HK-2 (cell line): ENCODE data around the gene RAB9A.
A peak's percentile ranks its signal among the peaks of the same experiment; 100 is the strongest.
"Not testable (repeated sequence)": the region's sequence is repeated elsewhere in the genome, so short reads cannot be mapped to it uniquely, and the experiment has no call there.

Experiments
- DNase-seq: peaks from one replicate; pipeline ENCODE4 v3.0.0-alpha.2; 2018; ENCODE audit not compliant: unreplicated experiment

RAB9A gene

GRCh38 chrX:13688958-13689740 is at the start of gene RAB9A:
RAB9A (plus strand) TSS chrX:13689128; CDS start chrX:13708747, 19,619 bp downstream.
- DNase-seq: peak; percentile 86

- DNase-seq: not testable (repeated sequence)
These were observed 47.2 kb upstream of the RAB9A start for GRCh38 chrX:13641684-13642083.

GRCh38 chrX:13645464-13646153 is 43.3 kb upstream of the RAB9A start:
- no peak for DNase-seq

- DNase-seq: peak; percentile 24
These were observed 42.8 kb upstream of the RAB9A start for GRCh38 chrX:13646154-13646549.

GRCh38 chrX:13647709-13648212 is 41.2 kb upstream of the RAB9A start:
- DNase-seq: peak; percentile 3

GRCh38 chrX:13648336-13648735 is 40.6 kb upstream of the RAB9A start:
- not testable (repeated sequence) for DNase-seq

- no peak for DNase-seq
These were observed 39.1 kb upstream of the RAB9A start for GRCh38 chrX:13649838-13650237.

- no peak for DNase-seq
These were observed 38.6 kb upstream of the RAB9A start for GRCh38 chrX:13650318-13650717.

GRCh38 chrX:13651150-13651549 is 37.8 kb upstream of the RAB9A start:
- no peak for DNase-seq

GRCh38 chrX:13652287-13652793 is 36.6 kb upstream of the RAB9A start:
- DNase-seq: peak; percentile 10

GRCh38 chrX:13652850-13653693 is 35.9 kb upstream of the RAB9A start, which contains the start of gene TCEANC:
TCEANC (plus strand) TSS chrX:13653141; CDS start chrX:13662509, 9,368 bp downstream.
- peak; percentile 95 for DNase-seq

- no peak for DNase-seq
These were observed 34.8 kb upstream of the RAB9A start for GRCh38 chrX:13654116-13654515.

- DNase-seq: no peak
These were observed 33.3 kb upstream of the RAB9A start for GRCh38 chrX:13655674-13656073.

- no peak for DNase-seq
These were observed 30.3 kb upstream of the RAB9A start for GRCh38 chrX:13658602-13659001.

- DNase-seq: no peak
These were observed 29.9 kb upstream of the RAB9A start for GRCh38 chrX:13659063-13659462.

- DNase-seq: no peak
These were observed 27.1 kb upstream of the RAB9A start for GRCh38 chrX:13661735-13662288.

GRCh38 chrX:13662355-13662791 is 26.6 kb upstream of the RAB9A start:
- DNase-seq: no peak

GRCh38 chrX:13664020-13664419 is 24.9 kb upstream of the RAB9A start:
- no peak for DNase-seq

- DNase-seq: no peak
These were observed 22.1 kb upstream of the RAB9A start for GRCh38 chrX:13666836-13667235.

- no peak for DNase-seq
These were observed 21.0 kb upstream of the RAB9A start for GRCh38 chrX:13667919-13668318.

- peak; percentile 70 for DNase-seq
These were observed 19.6 kb upstream of the RAB9A start for GRCh38 chrX:13669246-13669737.
